ENCODE measurements around the gene CXXC5.

CXXC5 gene

DNA sequence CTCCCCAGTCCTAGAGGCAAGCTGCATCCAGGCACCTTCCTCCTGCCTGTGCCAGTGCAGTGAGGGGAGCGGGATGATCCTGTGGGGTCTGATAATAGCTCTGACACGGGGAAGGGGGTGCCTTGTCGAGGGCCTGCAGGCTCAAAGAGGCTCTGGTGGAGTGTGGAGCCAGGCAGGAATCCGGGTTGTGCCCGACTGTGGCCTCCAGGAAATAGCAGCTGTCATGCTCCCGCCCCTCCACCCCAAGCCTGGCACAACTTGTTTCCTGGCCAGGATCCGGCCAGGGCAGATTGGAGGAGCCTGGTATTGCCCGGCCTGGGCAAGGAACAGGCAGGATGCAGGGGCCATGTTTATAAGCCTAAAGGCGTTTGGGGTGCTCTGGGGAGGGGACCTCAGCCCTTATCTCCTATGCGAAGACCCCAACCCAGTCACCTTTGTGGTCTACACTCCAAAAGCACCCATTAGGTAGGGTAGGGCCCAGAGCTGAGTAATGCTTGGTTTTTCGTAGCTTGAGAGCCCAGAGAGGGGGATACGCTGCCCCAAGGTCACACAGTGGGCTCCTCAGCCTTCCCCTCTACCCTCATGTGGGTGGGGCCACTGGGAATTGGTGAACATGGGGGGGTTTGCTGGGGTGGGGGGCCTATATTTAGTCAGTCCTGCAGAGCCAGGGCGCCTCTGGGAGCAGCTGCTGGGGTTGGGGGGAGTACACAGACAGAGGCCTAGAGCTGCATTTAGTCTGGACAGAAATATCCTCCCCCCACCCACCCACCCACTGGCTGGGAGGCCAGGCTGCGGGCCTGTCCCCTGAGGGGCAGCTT lies 12.2 kb downstream of the CXXC5 start:
- in situ Hi-C loops (cut with MboI; ENCODE audit: low sequenced_read_pairs), result no loop called here
- DNase-seq (ENCODE audit: low spot score in 2 of 2), result no peak
- Histone ChIP-seq H3K9me3 (no peaks in the 10 kb centered on the region), H3K4me1 (no peaks in the 10 kb centered on the region), H3K27me3 (ENCODE audit: low read depth) (no peaks in the 10 kb centered on the region), H3K4me3 (no peak overlapping the region), H3K36me3 (replicated peaks) (no peaks in the 10 kb centered on the region)

DNA sequence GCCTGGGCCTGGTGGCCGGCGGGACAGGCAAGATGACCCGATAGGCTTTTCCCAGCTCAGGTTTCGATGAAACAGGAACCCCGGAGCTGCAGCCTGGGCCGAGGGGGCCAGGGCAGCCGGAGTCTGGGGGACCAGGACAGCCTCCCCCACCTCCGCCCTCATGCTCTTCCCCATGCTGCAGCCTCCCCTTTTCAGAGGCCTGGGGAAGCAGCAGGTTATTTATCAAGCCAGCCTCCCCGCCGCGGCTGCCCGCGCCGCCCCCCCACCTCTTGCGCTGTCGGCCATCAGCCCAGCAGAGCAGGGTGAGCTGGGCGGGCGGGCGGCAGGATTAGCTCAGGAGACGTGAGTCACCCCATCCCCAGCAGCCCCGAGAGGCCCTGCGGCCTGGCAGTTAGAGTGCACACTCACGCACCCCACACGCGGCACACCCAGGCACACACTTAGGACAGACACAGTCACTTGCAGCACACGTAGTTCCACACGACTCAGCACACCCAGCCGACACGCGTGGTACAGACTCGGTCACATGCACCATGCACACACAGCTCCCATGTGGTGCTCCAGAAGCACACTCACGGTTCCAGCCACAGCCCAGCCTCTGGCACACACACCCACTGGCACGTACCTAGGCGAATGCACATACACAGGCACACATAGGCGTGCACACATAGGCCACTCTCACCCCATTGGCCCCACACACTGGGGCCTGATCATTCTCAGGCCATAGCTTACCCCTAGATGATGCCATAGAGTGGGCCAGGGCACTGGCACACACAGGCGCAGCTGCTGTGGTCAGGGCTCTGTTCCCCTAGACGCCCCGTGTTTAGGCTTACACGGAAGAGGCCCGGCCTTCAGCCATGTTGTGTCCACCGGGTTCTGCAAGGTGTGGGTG lies 13.0 kb downstream of the CXXC5 start:
- DNase-seq (ENCODE audit: low spot score in 2 of 2), result no peak
- no peaks in the 10 kb centered on the region for H3K9me3 ChIP-seq
- H3K36me3 ChIP-seq (replicated peaks), result no peaks in the 10 kb centered on the region
- in situ Hi-C loops (cut with MboI; ENCODE audit: low sequenced_read_pairs), result no loop called here
- H3K4me1 ChIP-seq, result no peaks in the 10 kb centered on the region
- no peak overlapping the region for H3K4me3 ChIP-seq
- H3K27me3 ChIP-seq (ENCODE audit: low read depth), result no peaks in the 10 kb centered on the region

DNA sequence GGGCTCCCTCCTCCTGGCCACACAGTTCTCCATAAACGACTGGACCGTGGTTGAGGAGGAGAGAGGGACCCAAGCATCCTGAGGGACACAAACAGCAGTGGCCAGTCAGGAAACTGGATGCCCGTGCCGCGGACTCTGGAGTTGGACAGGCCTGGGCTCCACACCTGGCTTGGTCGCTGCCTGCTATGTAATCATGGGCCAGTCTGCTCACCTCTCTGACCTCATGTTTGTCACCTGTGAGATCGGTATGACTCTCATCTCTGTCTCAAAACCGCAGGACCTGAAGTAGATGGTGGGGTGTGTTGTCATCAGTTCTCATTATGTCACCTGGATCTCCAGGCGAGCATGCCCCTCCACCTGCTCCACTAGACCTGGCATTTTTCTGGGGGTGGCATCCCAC lies 14.5 kb downstream of the CXXC5 start:
- no peaks in the 10 kb centered on the region for H3K36me3 ChIP-seq (replicated peaks)
- no peak overlapping the region for H3K4me3 ChIP-seq
- in situ Hi-C loops (cut with MboI; ENCODE audit: low sequenced_read_pairs), result no loop called here
- H3K4me1 ChIP-seq, result peaks cover 2% of the 10 kb centered on the region; the same call in 1 of the 2 replicates
- H3K27me3 ChIP-seq (ENCODE audit: low read depth), result no peaks in the 10 kb centered on the region
- H3K9me3 ChIP-seq, result no peaks in the 10 kb centered on the region
- no peak for DNase-seq (ENCODE audit: low spot score in 2 of 2)

DNA sequence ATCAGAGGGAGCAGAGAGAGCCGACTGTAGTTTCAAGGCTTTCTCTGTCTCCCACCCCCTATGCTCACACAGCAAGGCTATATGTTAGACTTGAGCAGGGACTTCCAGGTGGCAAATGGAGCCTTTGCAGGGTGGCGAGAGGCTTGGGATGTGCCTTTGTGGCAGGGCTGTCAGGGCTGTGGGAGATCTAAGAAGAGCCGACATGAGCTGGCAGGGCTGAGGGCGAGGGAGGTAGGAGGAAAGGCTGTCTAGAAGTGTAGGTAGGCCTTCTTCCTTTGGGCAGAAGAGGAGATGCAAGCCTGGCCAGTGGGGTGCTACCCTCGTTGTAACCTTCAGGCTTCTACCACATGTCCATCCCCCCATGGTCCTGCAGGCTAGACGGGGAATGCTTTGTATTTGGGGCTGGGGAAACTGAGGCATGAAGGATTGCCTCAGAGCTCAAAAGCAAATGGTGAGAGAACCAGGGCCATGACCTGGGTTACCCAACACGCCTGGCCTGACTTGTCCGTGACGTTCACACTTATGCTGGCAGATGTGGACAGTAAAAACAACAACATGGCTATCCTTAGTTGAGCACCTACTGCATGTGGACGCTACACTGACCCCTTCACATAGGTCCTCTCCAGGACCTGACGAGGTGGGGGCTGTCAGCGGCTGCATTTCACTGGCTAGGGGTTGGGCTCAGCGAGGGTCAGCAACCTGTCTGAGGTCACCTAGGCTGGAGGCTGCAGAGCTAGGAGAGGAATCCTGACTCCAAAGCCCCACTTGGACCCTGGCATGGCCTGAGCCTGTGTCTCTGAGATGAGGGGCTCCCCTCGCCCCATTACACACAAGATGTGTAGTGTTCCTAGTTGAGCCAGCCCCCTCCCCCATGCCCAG lies 15.3 kb downstream of the CXXC5 start:
- no peaks in the 10 kb centered on the region for H3K36me3 ChIP-seq (replicated peaks)
- H3K4me3 ChIP-seq, result no peak overlapping the region
- in situ Hi-C loops (cut with MboI; ENCODE audit: low sequenced_read_pairs), result no loop called here
- H3K27me3 ChIP-seq (ENCODE audit: low read depth), result no peaks in the 10 kb centered on the region
- H3K4me1 ChIP-seq, result peaks cover 7% of the 10 kb centered on the region
- H3K9me3 ChIP-seq, result no peaks in the 10 kb centered on the region
- no peak for DNase-seq (ENCODE audit: low spot score in 2 of 2)

DNA sequence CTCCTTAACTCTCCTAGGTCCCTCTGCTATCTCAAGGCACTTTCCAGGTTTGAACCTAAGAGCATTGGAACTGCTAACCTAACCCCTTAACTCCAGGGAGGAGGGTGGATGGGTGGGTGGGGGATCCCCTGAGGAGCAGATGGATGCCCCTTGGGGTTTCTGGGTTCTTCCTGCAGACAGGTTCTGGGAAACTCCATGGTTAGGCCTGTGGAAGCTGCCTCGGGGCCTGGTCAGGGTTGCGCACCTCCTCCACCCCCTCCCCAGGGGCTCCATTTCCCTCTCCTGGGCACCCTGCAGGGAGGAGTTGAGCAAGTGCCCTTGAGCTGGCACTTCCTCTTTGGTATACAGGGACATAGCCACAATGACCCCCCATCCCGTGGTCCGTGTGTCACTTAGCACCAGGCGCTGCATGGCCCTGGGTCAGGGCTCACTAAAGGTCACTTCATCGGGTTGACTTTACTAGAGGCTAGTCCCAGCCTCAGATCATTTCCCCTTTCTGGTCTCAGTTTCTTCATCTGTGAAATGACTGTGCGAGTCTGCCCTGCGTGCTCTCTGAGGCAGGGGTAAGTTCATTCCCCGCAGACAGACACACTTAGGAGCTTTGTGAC lies 16.0 kb downstream of the CXXC5 start:
- no peaks in the 10 kb centered on the region for H3K9me3 ChIP-seq
- DNase-seq (ENCODE audit: low spot score in 2 of 2), result no peak
- no peaks in the 10 kb centered on the region for H3K27me3 ChIP-seq (ENCODE audit: low read depth)
- H3K4me1 ChIP-seq, result peaks cover 11% of the 10 kb centered on the region
- in situ Hi-C loops (cut with MboI; ENCODE audit: low sequenced_read_pairs), result no loop called here
- H3K4me3 ChIP-seq, result no peak overlapping the region
- no peaks in the 10 kb centered on the region for H3K36me3 ChIP-seq (replicated peaks)

DNA sequence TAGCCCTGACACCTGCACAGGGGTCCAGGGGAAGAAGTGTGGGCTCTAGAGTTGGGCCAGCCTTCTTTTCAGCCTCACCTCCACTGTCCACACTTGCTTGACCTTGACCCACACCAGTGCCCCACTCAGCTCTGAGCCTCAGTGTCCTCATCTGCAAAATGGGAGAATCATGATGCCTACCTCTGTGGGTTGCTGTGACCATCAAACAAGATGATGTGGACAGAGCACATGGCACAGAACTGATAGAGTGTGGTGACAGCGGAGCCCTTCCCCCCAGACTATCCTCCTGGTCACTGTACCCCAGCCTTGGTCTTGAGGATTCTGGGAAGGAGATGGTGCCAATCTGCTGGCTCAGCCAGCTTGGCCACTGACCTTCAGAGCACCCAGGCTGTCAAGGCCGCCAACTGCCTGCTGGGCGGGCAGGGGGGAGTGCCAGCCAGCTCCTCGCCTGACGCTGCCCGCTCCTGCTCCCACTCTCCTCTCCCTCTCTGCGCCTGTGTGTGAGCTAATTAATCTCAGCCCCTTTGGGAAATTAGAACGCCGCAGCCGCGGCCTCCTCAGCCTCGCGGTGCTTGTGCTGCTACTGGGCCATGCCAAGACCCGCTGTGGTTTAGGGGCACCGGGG lies 16.7 kb downstream of the CXXC5 start:
- in situ Hi-C loops (cut with MboI; ENCODE audit: low sequenced_read_pairs), result no loop called here
- H3K4me1 ChIP-seq, result peaks cover 16% of the 10 kb centered on the region
- DNase-seq (ENCODE audit: low spot score in 2 of 2), result no peak
- no peak overlapping the region for H3K4me3 ChIP-seq
- H3K9me3 ChIP-seq, result no peaks in the 10 kb centered on the region
- H3K27me3 ChIP-seq (ENCODE audit: low read depth), result no peaks in the 10 kb centered on the region
- no peaks in the 10 kb centered on the region for H3K36me3 ChIP-seq (replicated peaks)

DNA sequence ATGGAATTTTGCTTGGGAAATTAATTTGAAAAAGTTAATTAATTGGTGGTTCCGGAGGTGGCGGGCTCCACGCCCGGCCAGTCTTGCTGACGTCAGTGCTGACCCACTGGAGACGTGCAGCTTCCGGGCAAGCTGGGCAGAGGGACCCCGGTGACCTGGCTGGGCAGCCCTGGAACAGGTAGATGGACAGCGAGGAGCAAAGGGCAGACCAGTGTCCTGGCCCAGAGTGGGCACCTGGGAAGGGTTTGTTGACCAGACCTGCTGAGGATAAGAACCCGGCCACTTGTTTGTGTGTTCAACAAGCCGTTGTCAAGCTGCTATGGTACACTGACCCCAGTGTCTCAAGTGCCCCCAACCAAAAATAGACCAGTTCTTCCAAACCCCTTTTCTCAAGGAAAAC lies 17.5 kb downstream of the CXXC5 start:
- H3K4me3 ChIP-seq, result no peak overlapping the region
- in situ Hi-C loops (cut with MboI; ENCODE audit: low sequenced_read_pairs), result no loop called here
- peaks cover 18% of the 10 kb centered on the region for H3K4me1 ChIP-seq
- no peaks in the 10 kb centered on the region for H3K36me3 ChIP-seq (replicated peaks)
- no peaks in the 10 kb centered on the region for H3K27me3 ChIP-seq (ENCODE audit: low read depth)
- no peak for DNase-seq (ENCODE audit: low spot score in 2 of 2)
- H3K9me3 ChIP-seq, result no peaks in the 10 kb centered on the region

DNA sequence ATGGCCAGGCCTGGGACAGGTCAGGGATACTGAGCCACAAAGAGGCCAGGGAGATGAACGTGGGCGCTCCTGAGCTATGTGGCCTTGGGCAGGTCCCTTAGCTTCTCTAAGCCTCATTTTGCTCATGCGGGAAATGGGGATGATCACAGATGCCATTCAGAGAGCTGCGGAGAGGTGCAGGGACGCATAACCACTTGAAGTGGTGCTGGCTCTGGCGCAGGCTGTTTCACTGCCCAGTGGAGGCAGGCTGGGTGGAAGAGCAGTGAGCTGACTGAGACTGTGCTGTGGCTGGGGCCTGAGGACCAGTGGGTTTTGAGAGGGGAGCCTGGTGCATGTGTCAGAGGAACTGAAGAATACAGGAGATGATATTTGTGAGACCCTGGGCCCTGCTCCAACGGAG lies 18.4 kb downstream of the CXXC5 start:
- in situ Hi-C loops (cut with MboI; ENCODE audit: low sequenced_read_pairs), result no loop called here
- no peak for DNase-seq (ENCODE audit: low spot score in 2 of 2)
- Histone ChIP-seq H3K36me3 (replicated peaks) (no peaks in the 10 kb centered on the region), H3K4me3 (no peak overlapping the region), H3K9me3 (no peaks in the 10 kb centered on the region), H3K4me1 (peaks cover 18% of the 10 kb centered on the region), H3K27me3 (ENCODE audit: low read depth) (no peaks in the 10 kb centered on the region)

DNA sequence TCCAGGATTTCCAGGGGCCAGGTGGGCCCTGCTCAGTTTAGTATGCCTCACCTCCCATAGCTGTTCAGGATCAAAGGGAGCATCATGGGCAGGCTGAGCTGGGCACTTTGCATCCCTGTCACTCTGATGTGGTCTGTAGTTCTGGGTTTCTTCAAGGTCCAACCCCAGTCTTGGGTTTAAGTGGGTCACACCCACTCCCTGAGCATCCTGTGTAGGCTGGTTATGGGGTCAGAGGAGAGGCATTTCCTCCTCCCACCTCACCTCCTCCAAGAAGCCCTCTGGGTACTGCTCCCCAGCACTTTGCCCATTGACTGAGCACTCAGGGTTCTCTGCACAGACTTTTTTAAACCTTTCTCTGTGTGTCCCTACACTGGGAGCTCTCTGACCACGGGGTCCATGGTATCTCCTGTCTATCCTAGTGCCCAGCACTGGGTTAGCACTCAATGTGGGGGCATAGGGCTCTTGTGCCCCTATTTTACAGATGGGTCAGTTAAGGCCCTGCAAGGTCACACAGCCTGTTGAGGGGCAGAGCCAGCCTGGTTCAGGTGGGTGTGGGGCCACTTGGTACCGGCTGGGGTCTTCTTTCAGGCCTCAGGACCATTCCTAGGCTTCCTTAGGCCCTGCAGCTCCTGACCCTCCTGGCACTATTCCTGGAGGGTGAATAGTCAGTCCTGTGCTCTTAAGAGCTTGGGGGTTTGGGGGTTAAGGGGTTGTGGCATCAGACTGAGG lies 19.0 kb downstream of the CXXC5 start:
- no peak for DNase-seq (ENCODE audit: low spot score in 2 of 2)
- peaks cover 18% of the 10 kb centered on the region for H3K4me1 ChIP-seq
- no peak overlapping the region for H3K4me3 ChIP-seq
- H3K36me3 ChIP-seq (replicated peaks), result no peaks in the 10 kb centered on the region
- H3K27me3 ChIP-seq (ENCODE audit: low read depth), result no peaks in the 10 kb centered on the region
- H3K9me3 ChIP-seq, result no peaks in the 10 kb centered on the region
- in situ Hi-C loops (cut with MboI; ENCODE audit: low sequenced_read_pairs), result no loop called here

DNA sequence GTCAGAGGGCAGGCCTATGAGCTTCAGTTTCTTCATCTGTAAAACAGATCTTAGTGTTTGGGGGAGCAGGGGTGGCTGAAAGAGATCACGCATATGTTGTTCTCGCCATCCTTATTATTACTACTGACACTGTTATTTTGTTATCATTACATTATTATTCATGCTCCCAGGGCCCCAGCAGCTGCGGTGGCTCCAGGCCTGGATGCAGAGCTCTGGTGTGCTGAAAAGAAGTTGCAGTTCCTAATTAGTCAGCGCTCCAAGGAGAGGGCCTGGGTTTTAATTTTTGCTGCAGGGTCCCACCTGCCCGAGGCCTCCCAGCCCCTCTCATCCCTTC lies 19.5 kb downstream of the CXXC5 start:
- DNase-seq (ENCODE audit: low spot score in 2 of 2), result no peak
- Histone ChIP-seq H3K4me3 (peak overlapping the region; percentile 6; the same call in 1 of the 2 replicates), H3K36me3 (replicated peaks) (no peaks in the 10 kb centered on the region), H3K9me3 (no peaks in the 10 kb centered on the region), H3K27me3 (ENCODE audit: low read depth) (no peaks in the 10 kb centered on the region), H3K4me1 (peaks cover 18% of the 10 kb centered on the region)
- in situ Hi-C loops (cut with MboI; ENCODE audit: low sequenced_read_pairs), result no loop called here

DNA sequence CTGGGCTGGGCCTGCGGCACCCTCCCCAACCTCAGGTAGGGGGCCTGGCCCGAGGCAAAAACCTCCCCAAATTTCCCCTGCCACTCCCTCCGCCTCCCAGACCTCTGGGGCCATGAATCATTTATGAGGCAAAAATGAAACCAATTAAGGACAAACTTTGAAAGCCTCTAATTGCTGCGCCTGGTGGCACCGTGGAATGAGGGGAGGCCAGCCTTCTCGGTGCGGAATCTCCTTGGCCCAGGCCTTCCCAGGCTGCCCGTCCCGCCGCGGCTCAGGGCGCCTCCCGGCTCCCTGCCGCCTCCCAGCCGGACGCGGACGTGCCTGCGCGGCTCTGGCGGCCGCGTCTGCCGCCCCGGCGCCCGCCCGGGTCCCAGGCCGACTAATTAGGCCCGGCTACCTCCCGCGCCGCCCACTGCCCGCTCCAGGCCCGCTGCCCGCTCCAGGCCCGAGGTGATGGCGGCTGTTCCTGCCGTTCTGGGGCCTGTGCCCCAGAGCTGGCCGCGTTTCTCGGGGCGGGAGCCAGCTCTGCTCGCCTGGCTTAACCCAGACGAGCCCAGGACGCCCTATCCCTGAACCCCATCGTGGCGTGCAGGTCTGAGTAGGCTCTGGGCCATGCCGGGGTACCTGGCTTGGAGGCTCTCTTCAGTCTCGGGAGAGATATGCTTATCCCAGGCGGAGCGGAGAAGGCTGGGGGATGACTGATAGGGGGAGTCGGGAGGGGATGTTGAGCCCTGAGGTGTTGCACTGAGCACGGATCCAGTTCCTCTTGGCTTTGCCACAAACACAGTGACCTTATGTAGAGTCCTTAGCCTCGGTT lies 20.1 kb downstream of the CXXC5 start:
- Histone ChIP-seq H3K36me3 (replicated peaks) (no peaks in the 10 kb centered on the region), H3K9me3 (no peaks in the 10 kb centered on the region), H3K4me3 (peak overlapping the region; percentile 17), H3K27me3 (ENCODE audit: low read depth) (no peaks in the 10 kb centered on the region), H3K4me1 (peaks cover 18% of the 10 kb centered on the region)
- peak; percentile 30 to 51 for DNase-seq (ENCODE audit: low spot score in 2 of 2)
- in situ Hi-C loops (cut with MboI; ENCODE audit: low sequenced_read_pairs), result no loop called here
